HCT116 (cell line): ENCODE data around the gene LSM10. TPM values are rescaled to one million over a fixed set of nuclear protein-coding genes. Genes with fewer than 3 reads are reported as not detected.

Experiments used
- ATAC-seq: fragments of 200-7000 bp; cut with Tn5 transposase; 2 replicates; pipeline ENCODE4 v1.9.1; 2020; ENCODE audit warnings: mild to moderate bottlenecking, moderate library complexity
- BruUV-seq: library from RNA; stranded (reverse); fragments of 400-500 nt; replicated peaks from 2 replicates; lab custom pipeline; 2021; lab: Mats Ljungman, UMichigan
- CTCF ChIA-PET: fragments of 300-600 bp; sonication (Branson Sonifier 250); formaldehyde crosslinking; loops from one replicate; lab custom pipeline; 2021; ENCODE audit warnings: antibody characterized with exemption; lab: Charles Lee
- POLR2A ChIA-PET: fragments of 300-600, 350-600 bp; sonication (Branson Sonifier 250); formaldehyde crosslinking; loops from one replicate; lab custom pipeline; 2021; ENCODE audit warnings: antibody characterized with exemption; lab: Charles Lee
- RAD21 ChIA-PET, 2 experiments: fragments of 300-600 bp; sonication (Branson Sonifier 250); formaldehyde crosslinking; loops; one replicate each; lab custom pipeline; 2023; ENCODE audit warnings: low total read pairs in 2 of 2; ENCODE audit not compliant: uncharacterized antibody in 2 of 2, unreplicated experiment in 2 of 2, low non-redundant PET in 1 of 2; lab: Charles Lee
- DNase-seq: peaks from one replicate; pipeline ENCODE4 v3.0.0-alpha.2; 2010; ENCODE audit warnings: low read depth, low spot score
- H2AFZ ChIP-seq: fragments of 200-600 bp; shearing (Covaris generic), sonication (generic); 2 replicates; pipeline ENCODE4 v1.6.1; 2017; ENCODE audit warnings: low read depth, mixed run types, mixed read lengths, antibody characterized with exemption, low read length; ENCODE audit not compliant: poor library complexity, severe bottlenecking
- H3K27ac ChIP-seq: 2 replicates; pipeline ENCODE4 v1.5.1; 2012; ENCODE audit warnings: low read depth, low read length
- H3K27me3 ChIP-seq: fragments of 200-600 bp; sonication (generic); 2 replicates; pipeline ENCODE4 v1.6.1; 2016; ENCODE audit warnings: mixed run types, low read length, mixed read lengths; ENCODE audit not compliant: insufficient read depth
- H3K36me3 ChIP-seq, 2 experiments: fragments of 200-500 bp in 1 of 2; fragments of 200-600 bp in 1 of 2; sonication (Bioruptor generic) in 1 of 2; sonication (generic) in 1 of 2; 2 replicates each; pipeline versions ENCODE4 v1.5.1 to v1.6.1; 2014 to 2016; ENCODE audit warnings: low read length in 2 of 2, inconsistent platforms in 1 of 2, mixed read lengths in 1 of 2, mixed run types in 1 of 2; ENCODE audit not compliant: insufficient read depth in 2 of 2, control insufficient read depth in 1 of 2
- H3K4me1 ChIP-seq, 2 experiments: fragments of 200-600 bp in 1 of 2; sonication (generic) in 1 of 2; 2 replicates each; pipeline versions ENCODE4 v1.5.1 to v1.6.1; 2012 to 2017; ENCODE audit warnings: low read length in 2 of 2, inconsistent platforms in 1 of 2, mild to moderate bottlenecking in 1 of 2, mixed read lengths in 1 of 2, mixed run types in 1 of 2, moderate library complexity in 1 of 2; ENCODE audit not compliant: insufficient read depth in 2 of 2, control insufficient read depth in 1 of 2
- H3K4me2 ChIP-seq: fragments of 200-600 bp; sonication (generic); 2 replicates; pipeline ENCODE4 v1.6.1; 2017; ENCODE audit warnings: mixed run types, low read length, mixed read lengths
- H3K4me3 ChIP-seq, 2 experiments: fragments of 200-600 bp in 1 of 2; sonication (generic) in 1 of 2; replicated peaks in 1 of 2; 2 replicates each; pipeline ENCODE4 v1.5.1; 2011 to 2016; ENCODE audit warnings: low read length in 2 of 2, control low read depth in 1 of 2, low read depth in 1 of 2, mild to moderate bottlenecking in 1 of 2, mixed read lengths in 1 of 2, mixed run types in 1 of 2
- H3K79me2 ChIP-seq: fragments of 200-600 bp; sonication (generic); 2 replicates; pipeline ENCODE4 v1.6.1; 2017; ENCODE audit warnings: mild to moderate bottlenecking, mixed run types, low read length, moderate library complexity, mixed read lengths; ENCODE audit not compliant: insufficient read depth
- H3K9ac ChIP-seq: fragments of 200-600 bp; sonication (generic); 2 replicates; pipeline ENCODE4 v1.6.1; 2016; ENCODE audit warnings: low read length, mixed read lengths
- H3K9me2 ChIP-seq: fragments of 200-600 bp; sonication (generic), shearing (Covaris generic); 2 replicates; pipeline ENCODE4 v1.6.1; 2017; ENCODE audit warnings: mixed run types, mild to moderate bottlenecking, moderate library complexity; ENCODE audit not compliant: insufficient read depth
- H3K9me3 ChIP-seq, 2 experiments: fragments of 200-500 bp in 1 of 2; fragments of 200-600 bp in 1 of 2; sonication (Bioruptor generic) in 1 of 2; sonication (generic) in 1 of 2; 2 replicates each; pipeline ENCODE4 v1.6.1; 2014 to 2017; ENCODE audit warnings: low read length in 2 of 2, mixed read lengths in 2 of 2, inconsistent platforms in 1 of 2, low read depth in 1 of 2, mild to moderate bottlenecking in 1 of 2, mixed run types in 1 of 2, moderate library complexity in 1 of 2; ENCODE audit not compliant: control insufficient read depth in 1 of 2, insufficient read depth in 1 of 2
- H4K20me1 ChIP-seq: fragments of 200-600 bp; sonication (generic), shearing (Covaris generic); 2 replicates; pipeline ENCODE4 v1.6.1; 2017; ENCODE audit warnings: mixed run types, mild to moderate bottlenecking, moderate library complexity; ENCODE audit not compliant: insufficient read depth
- EGR1 ChIP-seq: IDR thresholded peaks from 2 replicates; pipeline ENCODE4 v1.6.1; 2012; ENCODE audit warnings: low read depth
- ELF1 ChIP-seq: IDR thresholded peaks from 2 replicates; pipeline ENCODE4 v1.6.1; 2012; ENCODE audit warnings: low read depth, borderline replicate concordance
- EZH2phosphoT487 ChIP-seq: fragments of 200-600 bp; IDR thresholded peaks from 2 replicates; pipeline ENCODE4 v1.6.1; 2018; ENCODE audit warnings: antibody characterized with exemption, borderline replicate concordance
- FOSL1 ChIP-seq: IDR thresholded peaks from 2 replicates; pipeline ENCODE4 v1.6.1; 2012; ENCODE audit warnings: low read depth
- JUND ChIP-seq: IDR thresholded peaks from 2 replicates; pipeline ENCODE4 v1.6.1; 2012
- MAX ChIP-seq: IDR thresholded peaks from 2 replicates; pipeline ENCODE4 v1.6.1; 2012
- POLR2A ChIP-seq: IDR thresholded peaks from 2 replicates; pipeline ENCODE4 v1.7.0; 2011; ENCODE audit warnings: borderline replicate concordance; ENCODE audit not compliant: insufficient read depth, insufficient read length; ENCODE audit errors: extremely low read depth
- POLR2AphosphoS5 ChIP-seq: IDR thresholded peaks from 2 replicates; pipeline ENCODE4 v1.6.1; 2011; ENCODE audit warnings: mild to moderate bottlenecking, low read depth, low read length, moderate library complexity
- SIN3A ChIP-seq: IDR thresholded peaks from 2 replicates; pipeline ENCODE4 v1.6.1; 2012; ENCODE audit warnings: low read depth
- SP1 ChIP-seq: IDR thresholded peaks from 2 replicates; pipeline ENCODE4 v1.6.1; 2012; ENCODE audit warnings: low read depth
- SRF ChIP-seq: IDR thresholded peaks from 2 replicates; pipeline ENCODE4 v1.6.1; 2012; ENCODE audit warnings: low read depth
- YY1 ChIP-seq: IDR thresholded peaks from 2 replicates; pipeline ENCODE4 v1.6.1; 2011; ENCODE audit warnings: low read length, low read depth, moderate library complexity, mild to moderate bottlenecking; ENCODE audit not compliant: insufficient replicate concordance; ENCODE audit errors: extremely low read depth
- ZBTB33 ChIP-seq: IDR thresholded peaks from 2 replicates; pipeline ENCODE4 v1.6.1; 2011; ENCODE audit warnings: mild to moderate bottlenecking, low read length, moderate library complexity; ENCODE audit not compliant: insufficient replicate concordance; ENCODE audit errors: extremely low read depth
- ZFX ChIP-seq: fragments of 450-650 bp; IDR thresholded peaks from 2 replicates; pipeline ENCODE4 v1.6.1; 2017
- ZNF274 ChIP-seq: fragments of 200-500 bp; sonication (Bioruptor generic); IDR thresholded peaks from 2 replicates; pipeline ENCODE4 v1.6.1; 2014; ENCODE audit warnings: mild to moderate bottlenecking, low read depth, low read length, inconsistent platforms
- intact Hi-C: fragments of 100-400 bp; cut with micrococcal nuclease; formaldehyde crosslinking; loops from 2 replicates; pipeline ENCODE4 v1.10.0; 2022
- total RNA-seq: library from RNA; stranded (reverse); gene quantifications from one replicate; pipeline ENCODE4 v1.2.1, GENCODE V29; 2021; ENCODE audit not compliant: unreplicated experiment
- TF ChIP-seq, protein P1 (sequence below), 3 experiments: fragments of 200-600 bp in 1 of 3; sonication (generic) in 1 of 3; IDR thresholded peaks in 2 of 3; conservative IDR thresholded peaks in 1 of 3; 2 replicates each; pipeline ENCODE4 v1.5.1; 2012 to 2017; ENCODE audit warnings: low read depth in 2 of 3, low read length in 2 of 3, antibody characterized with exemption in 1 of 3, borderline replicate concordance in 1 of 3, control low read depth in 1 of 3, mild to moderate bottlenecking in 1 of 3, mixed read lengths in 1 of 3, mixed run types in 1 of 3, moderate library complexity in 1 of 3; ENCODE audit not compliant: insufficient read depth in 1 of 3

The LSM10 gene
- total RNA-seq, 1 experiment from 2014 or later: 49.5 TPM

DNA sequence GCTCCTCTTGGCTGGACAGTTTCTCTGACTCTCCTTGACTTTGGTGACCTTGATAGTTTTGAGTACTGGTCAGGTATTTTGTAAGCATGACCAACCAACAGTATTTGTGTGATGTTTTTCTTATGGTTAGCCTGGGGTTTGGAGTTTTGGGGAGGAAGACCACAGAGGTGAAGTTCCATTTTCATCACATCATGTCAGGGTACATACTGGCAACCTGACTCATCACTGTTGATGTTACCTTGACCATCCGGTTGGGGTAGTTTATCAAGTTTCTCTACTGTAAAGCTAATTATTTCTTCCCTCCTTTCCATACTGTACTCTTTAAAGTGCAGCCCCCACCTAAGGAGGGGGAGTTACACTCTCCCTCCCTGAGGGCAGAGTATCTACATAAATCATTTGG, 39.1 kb upstream of the LSM10 start (continued):
- TF ChIP-seq ZBTB33 (no peak), MAX (peak; percentile 60; the same call in 1 of the 2 replicates), ZNF274 (no peak), SRF (0 out of 2 replicates have a peak, but pooled peaks have one; percentile 41), POLR2A (no peak), EGR1 (no peak), SP1 (peak; percentile 99), YY1 (peak; percentile 24)
- TF ChIP-seq, protein P1, sequence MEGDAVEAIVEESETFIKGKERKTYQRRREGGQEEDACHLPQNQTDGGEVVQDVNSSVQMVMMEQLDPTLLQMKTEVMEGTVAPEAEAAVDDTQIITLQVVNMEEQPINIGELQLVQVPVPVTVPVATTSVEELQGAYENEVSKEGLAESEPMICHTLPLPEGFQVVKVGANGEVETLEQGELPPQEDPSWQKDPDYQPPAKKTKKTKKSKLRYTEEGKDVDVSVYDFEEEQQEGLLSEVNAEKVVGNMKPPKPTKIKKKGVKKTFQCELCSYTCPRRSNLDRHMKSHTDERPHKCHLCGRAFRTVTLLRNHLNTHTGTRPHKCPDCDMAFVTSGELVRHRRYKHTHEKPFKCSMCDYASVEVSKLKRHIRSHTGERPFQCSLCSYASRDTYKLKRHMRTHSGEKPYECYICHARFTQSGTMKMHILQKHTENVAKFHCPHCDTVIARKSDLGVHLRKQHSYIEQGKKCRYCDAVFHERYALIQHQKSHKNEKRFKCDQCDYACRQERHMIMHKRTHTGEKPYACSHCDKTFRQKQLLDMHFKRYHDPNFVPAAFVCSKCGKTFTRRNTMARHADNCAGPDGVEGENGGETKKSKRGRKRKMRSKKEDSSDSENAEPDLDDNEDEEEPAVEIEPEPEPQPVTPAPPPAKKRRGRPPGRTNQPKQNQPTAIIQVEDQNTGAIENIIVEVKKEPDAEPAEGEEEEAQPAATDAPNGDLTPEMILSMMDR (IDR thresholded peaks at IDR 0.05 in 2 of 3, conservative IDR thresholded peaks at IDR 0.05 in 1 of 3; ENCODE audit: borderline replicate concordance in 1 of 3, insufficient read depth in 1 of 3, low read depth in 2 of 3, low read length in 2 of 3): no peak

GRCh38 chr1:36433102-36433501, 35.4 kb upstream of the LSM10 start:
- intact Hi-C loops: no loop called here
- BruUV-seq: no TSS peak
- DNase-seq: no peak
- no peak for TF ChIP-seq ZFX
- no peak for TF ChIP-seq EGR1
- TF ChIP-seq POLR2A: no peak
- TF ChIP-seq, protein P1 (IDR thresholded peaks at IDR 0.05 in 2 of 3, conservative IDR thresholded peaks at IDR 0.05 in 1 of 3; ENCODE audit: borderline replicate concordance in 1 of 3, insufficient read depth in 1 of 3, low read depth in 2 of 3, low read length in 2 of 3): no peak
- TF ChIP-seq FOSL1: no peak
- TF ChIP-seq ELF1: no peak
- no peak for TF ChIP-seq SIN3A
- TF ChIP-seq JUND: no peak
- TF ChIP-seq ZNF274: no peak
- TF ChIP-seq ZBTB33: no peak
- no peak for TF ChIP-seq SRF
- no peak for TF ChIP-seq EZH2phosphoT487
- no peak for TF ChIP-seq POLR2AphosphoS5

More at GRCh38 chr1:36433102-36433501, 35.4 kb upstream of the LSM10 start:
- Histone ChIP-seq H3K4me1 (peaks cover 16 to 21% of the 10 kb centered on the region in 2 experiments), H4K20me1 (no peaks in the 10 kb centered on the region), H3K4me3 (no peak overlapping the region), H2AFZ (no peak overlapping the region), H3K4me2 (no peak overlapping the region), H3K27ac (no peak overlapping the region), H3K79me2 (no peaks in the 10 kb centered on the region), H3K36me3 (no peaks in the 10 kb centered on the region), H3K9me3 (no peaks in the 10 kb centered on the region), H3K27me3 (no peaks in the 10 kb centered on the region), H3K9me2 (no peaks in the 10 kb centered on the region), H3K9ac (no peak overlapping the region)
- POLR2A ChIA-PET: no interaction called here
- RAD21 ChIA-PET: no interaction called here
- no peak for ATAC-seq
- CTCF ChIA-PET: no interaction called here
